K562 (cell line): ENCODE results near the gene WDR76. TPM values are rescaled to one million over a fixed set of nuclear protein-coding genes. Genes with fewer than 3 reads are reported as not detected.

ENCODE experiments used
- ATAC-seq: fragments of 200-7000 bp; cut with Tn5 transposase; 3 replicates; pipeline ENCODE4 v1.9.1; 2020; ENCODE audit warnings: moderate library complexity
- BruUV-seq: library from RNA; stranded (reverse); fragments of 400-500 nt; replicated peaks from 2 replicates; lab custom pipeline; 2021; lab: Mats Ljungman, UMichigan
- CTCF ChIA-PET: fragments of 300-600 bp; formaldehyde crosslinking; extraction: SDS; loops from one replicate; lab custom pipeline; 2021; ENCODE audit warnings: low intra/inter-chr PET ratio; lab: Yijun Ruan, JAX
- POLR2A ChIA-PET: fragments of 300-600, 350-650 bp; sonication (Branson Sonifier 250); formaldehyde crosslinking; extraction: SDS; loops from one replicate; lab custom pipeline; 2021; ENCODE audit warnings: antibody characterized with exemption, inconsistent platforms; lab: Yijun Ruan, JAX
- DNase-seq, 4 experiments: peaks; one replicate each; pipeline versions ENCODE4 v3.0.0 to v3.0.0-alpha.2; 2011 to 2018; ENCODE audit warnings: low spot score in 3 of 4, mixed read lengths in 3 of 4; ENCODE audit errors: extremely low read depth in 1 of 4
- FAIRE-seq: peaks from 2 replicates; lab custom pipeline; 2011; peaks lifted over from hg19 to GRCh38; lab: Jason Lieb, UNC
- H2AFZ ChIP-seq: 2 replicates; pipeline ENCODE4 v1.6.0; 2011; ENCODE audit warnings: low read depth, low read length, control low read depth, inconsistent platforms
- H3K27ac ChIP-seq: fragments of 200-600 bp; 3 replicates; pipeline ENCODE4 v1.8.0; 2011; ENCODE audit warnings: low read depth, mild to moderate bottlenecking, control low read depth, inconsistent platforms, low read length, moderate library complexity, mixed read lengths; ENCODE audit errors: extremely low read depth
- H3K27me3 ChIP-seq, 2 experiments: fragments of 300-600 bp in 1 of 2; 2 replicates in 1 of 2; 3 replicates in 1 of 2; pipeline versions ENCODE4 v1.6.0 to v1.8.0; 2011; ENCODE audit warnings: inconsistent platforms in 2 of 2, low read length in 2 of 2, mild to moderate bottlenecking in 1 of 2, mixed read lengths in 1 of 2, moderate library complexity in 1 of 2; ENCODE audit not compliant: control insufficient read depth in 2 of 2, insufficient read depth in 2 of 2
- H3K36me3 ChIP-seq: fragments of 300-600 bp; 3 replicates; pipeline ENCODE4 v1.8.0; 2011; ENCODE audit warnings: mild to moderate bottlenecking, low read length, inconsistent platforms; ENCODE audit not compliant: control insufficient read depth, insufficient read depth
- H3K4me1 ChIP-seq, 2 experiments: fragments of 200-600 bp in 1 of 2; replicated peaks in 1 of 2; 2 replicates in 1 of 2; 3 replicates in 1 of 2; pipeline versions ENCODE4 v1.5.1 to v1.8.0; 2011; ENCODE audit warnings: inconsistent platforms in 2 of 2, low read length in 2 of 2, mild to moderate bottlenecking in 1 of 2, mixed read lengths in 1 of 2, moderate library complexity in 1 of 2; ENCODE audit not compliant: control insufficient read depth in 2 of 2, insufficient read depth in 2 of 2
- H3K4me2 ChIP-seq: 2 replicates; pipeline ENCODE4 v1.6.1; 2011; ENCODE audit warnings: low read length, control low read depth, inconsistent platforms, mixed read lengths; ENCODE audit not compliant: insufficient read depth
- H3K4me3 ChIP-seq: fragments of 200-600 bp; sonication (generic), shearing (Covaris generic); 2 replicates; pipeline ENCODE4 v1.5.1; 2016; ENCODE audit warnings: control low read depth, inconsistent platforms
- H3K79me2 ChIP-seq: fragments of 200-600 bp; 3 replicates; pipeline ENCODE4 v1.8.0; 2011; ENCODE audit warnings: low read length, inconsistent platforms; ENCODE audit not compliant: control insufficient read depth, insufficient read depth
- H3K9ac ChIP-seq, 2 experiments: 2 replicates each; pipeline versions ENCODE4 v1.6.0 to v1.6.1; 2011; ENCODE audit warnings: low read depth in 2 of 2, low read length in 2 of 2, control low read depth in 1 of 2, inconsistent platforms in 1 of 2, mild to moderate bottlenecking in 1 of 2, mixed read lengths in 1 of 2; ENCODE audit not compliant: insufficient read depth in 1 of 2
- H3K9me1 ChIP-seq: one replicate; pipeline ENCODE4 v1.6.0; 2011; ENCODE audit warnings: inconsistent platforms, mild to moderate bottlenecking, low read length, moderate library complexity; ENCODE audit not compliant: control insufficient read depth, insufficient read depth
- H3K9me3 ChIP-seq: replicated peaks from 2 replicates; pipeline ENCODE4 v1.5.1; 2011; ENCODE audit warnings: low read depth, low read length, inconsistent platforms; ENCODE audit not compliant: control insufficient read depth, insufficient read depth
- H4K20me1 ChIP-seq: replicated peaks from 2 replicates; pipeline ENCODE4 v1.6.1; 2011; ENCODE audit warnings: low read length, inconsistent platforms, mixed read lengths; ENCODE audit not compliant: control insufficient read depth, insufficient read depth
- CEBPG ChIP-seq, 3 experiments: fragments of 200-800 bp in 1 of 3; sonication (Bioruptor generic) in 1 of 3; sonication (generic) in 1 of 3; formaldehyde crosslinking in 1 of 3; IDR thresholded peaks in 2 of 3; conservative IDR thresholded peaks in 1 of 3; 2 replicates each; pipeline versions ENCODE4 v1.6.1 to v1.8.0; 2016 to 2022; ENCODE audit warnings: missing compliant biosample characterization in 2 of 3, missing genetic modification characterization in 2 of 3, mild to moderate bottlenecking in 1 of 3, missing genetic modification reagents in 1 of 3
- DMBX1 ChIP-seq: fragments of 250-450 bp; sonication (Bioruptor Pico); IDR thresholded peaks from 2 replicates; pipeline ENCODE4 v1.8.0; 2022; ENCODE audit warnings: inconsistent platforms, mild to moderate bottlenecking, moderate library complexity, borderline replicate concordance
- MCM7 ChIP-seq, 2 experiments: fragments of 450-650 bp; IDR thresholded peaks; 2 replicates each; pipeline ENCODE4 v1.6.1; 2016 to 2018
- MED1 ChIP-seq: sonication (generic); formaldehyde crosslinking; IDR thresholded peaks from 2 replicates; pipeline ENCODE4 v1.8.1; 2023; ENCODE audit warnings: missing genetic modification reagents, borderline replicate concordance
- NR0B1 ChIP-seq: fragments of 450-650 bp; IDR thresholded peaks from one replicate; pipeline ENCODE4 v1.6.1; 2018; ENCODE audit warnings: mild to moderate bottlenecking, moderate library complexity; ENCODE audit not compliant: partially characterized antibody
- ZNF668 ChIP-seq: fragments of 250-450 bp; sonication (Bioruptor Pico); IDR thresholded peaks from 2 replicates; pipeline ENCODE4 v1.8.0; 2022; ENCODE audit warnings: mild to moderate bottlenecking, inconsistent platforms
- WGBS: fragments of 100-300 bp; shearing (Covaris generic); methylation state at CpG from one replicate; pipeline ENCODE4 v1.1.6; 2016; ENCODE audit warnings: low coverage, mixed read lengths; ENCODE audit not compliant: insufficient coverage; ENCODE audit errors: missing lambda C conversion rate; 5-methylcytosine and 5-hydroxymethylcytosine counted together
- in situ Hi-C: fragments of 300-500 bp; cut with MboI; formaldehyde crosslinking; loops from 4 replicates; pipeline ENCODE4 v1.15.0; 2018; ENCODE audit warnings: inconsistent platforms, mixed read lengths
- intact Hi-C: fragments of 100-400 bp; cut with micrococcal nuclease; formaldehyde crosslinking; loops from 2 replicates; pipeline ENCODE4 v1.14.2; 2022
- polyA plus RNA-seq, 8 experiments: library from polyadenylated mRNA; depleted of rRNA in 4 of 8; stranded (reverse) in 5 of 8; unstranded in 3 of 8; fragments of >200 nt; fragmentation: Nextera tagmentation in 2 of 8; fragmentation: Illumina TruSeq in 1 of 8; extraction: Ambion mirVana in 2 of 8; extraction: Trizol in 1 of 8; gene quantifications; 2 replicates each; pipeline versions ENCODE4 v1.2.1 to v1.2.3, GENCODE V29; 2011 to 2014; ENCODE audit warnings: inconsistent platforms in 1 of 8, missing spikeins in 1 of 8
- total RNA-seq, 7 experiments: library from RNA; depleted of rRNA in 6 of 7; stranded (reverse); fragments of >200 nt in 6 of 7; fragmentation: Illumina TruSeq in 2 of 7; extraction: Trizol in 2 of 7; gene quantifications; 2 replicates each; pipeline versions ENCODE4 v1.2.1 to v1.2.3, GENCODE V29; 2011 to 2021; ENCODE audit warnings: low replicate concordance in 1 of 7
- TF ChIP-seq, protein P1 (sequence below): fragments of 450-650 bp; IDR thresholded peaks from 2 replicates; pipeline ENCODE4 v1.6.1; 2016; ENCODE audit warnings: borderline replicate concordance

WDR76 gene
- total and polyA plus RNA-seq, 9 of the 15 experiments (the other 6 are each of a cell fraction or from before 2014, with no cell fraction given): 9.8 to 69.5 (median 44.4) TPM

DNA sequence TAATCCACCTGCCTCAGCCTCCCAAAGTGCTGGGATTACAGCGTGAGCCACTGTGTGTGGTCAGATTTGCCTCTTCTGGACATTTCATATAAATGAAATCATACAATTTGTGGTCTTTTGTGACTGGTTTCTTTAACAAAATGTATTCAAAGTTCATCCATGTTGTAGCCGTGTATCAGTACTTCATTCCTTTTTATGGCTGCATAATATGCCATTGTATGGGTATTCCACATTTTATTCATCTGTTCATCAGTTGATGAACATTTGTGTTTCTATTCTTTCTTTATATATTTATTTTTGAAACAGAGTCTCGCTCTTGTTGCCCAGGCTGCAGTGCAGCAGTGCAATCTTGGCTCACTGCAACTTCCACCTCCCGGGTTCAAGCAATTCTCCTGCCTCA lies 25.8 kb downstream of the WDR76 start (continued):
- no peak for TF ChIP-seq NR0B1
- no peak for TF ChIP-seq ZNF668 (CRISPR knock-in tag)

DNA sequence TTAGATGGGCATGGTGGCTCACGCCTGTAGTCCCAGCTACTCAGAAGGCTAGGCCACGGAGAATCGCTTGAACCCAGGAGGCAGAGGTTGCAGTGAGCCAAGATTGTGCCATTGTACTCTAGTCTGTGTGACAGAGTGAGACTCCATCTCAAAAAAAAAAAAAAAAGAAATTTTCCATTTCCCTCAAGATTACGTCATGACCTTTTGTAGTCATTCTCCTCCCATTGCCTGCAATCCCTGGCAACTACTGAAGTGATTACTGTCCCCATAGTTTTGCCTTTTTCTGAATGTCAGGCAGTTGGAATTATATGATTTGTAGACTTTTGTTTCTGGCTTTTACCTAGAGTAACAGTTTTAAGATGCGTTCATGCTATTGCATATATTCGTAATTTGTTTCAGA lies 28.0 kb downstream of the WDR76 start:
- no peaks in the 10 kb centered on the region for H4K20me1 ChIP-seq
- no peaks in the 10 kb centered on the region for H3K4me1 ChIP-seq
- 92% methylated on average over 6 of the region's 6 CpGs for WGBS
- BruUV-seq: no TSS peak
- H3K4me3 ChIP-seq: no peak overlapping the region
- POLR2A ChIA-PET: no interaction called here
- ATAC-seq (no peak), FAIRE-seq (no peak), DNase-seq (no peak)
- no peak overlapping the region for H3K27ac ChIP-seq
- no peaks in the 10 kb centered on the region for H3K9me1 ChIP-seq
- intact Hi-C loops: no loop called here
- no peaks in the 10 kb centered on the region for H3K27me3 ChIP-seq
- H3K79me2 ChIP-seq: no peaks in the 10 kb centered on the region; the same call in 2 of the 3 replicates
- CTCF ChIA-PET: no interaction called here
- no peaks in the 10 kb centered on the region for H3K9me3 ChIP-seq
- peaks cover 92% of the 10 kb centered on the region for H3K36me3 ChIP-seq
- in situ Hi-C loops: no loop called here
- TF ChIP-seq DMBX1 (no peak), MCM7 (IDR thresholded peaks at IDR 0.05) (no peak), MED1 (CRISPR knock-in tag) (no peak), CEBPG (CRISPR knock-in tag; IDR thresholded peaks at IDR 0.05) (no peak), CEBPG (tag; conservative IDR thresholded peaks at IDR 0.05 in 1 of 2, IDR thresholded peaks at IDR 0.05 in 1 of 2) (peak in 1 of 2 experiments; percentile 53; a peak in 2 of 4 replicates)
- TF ChIP-seq, protein P1, sequence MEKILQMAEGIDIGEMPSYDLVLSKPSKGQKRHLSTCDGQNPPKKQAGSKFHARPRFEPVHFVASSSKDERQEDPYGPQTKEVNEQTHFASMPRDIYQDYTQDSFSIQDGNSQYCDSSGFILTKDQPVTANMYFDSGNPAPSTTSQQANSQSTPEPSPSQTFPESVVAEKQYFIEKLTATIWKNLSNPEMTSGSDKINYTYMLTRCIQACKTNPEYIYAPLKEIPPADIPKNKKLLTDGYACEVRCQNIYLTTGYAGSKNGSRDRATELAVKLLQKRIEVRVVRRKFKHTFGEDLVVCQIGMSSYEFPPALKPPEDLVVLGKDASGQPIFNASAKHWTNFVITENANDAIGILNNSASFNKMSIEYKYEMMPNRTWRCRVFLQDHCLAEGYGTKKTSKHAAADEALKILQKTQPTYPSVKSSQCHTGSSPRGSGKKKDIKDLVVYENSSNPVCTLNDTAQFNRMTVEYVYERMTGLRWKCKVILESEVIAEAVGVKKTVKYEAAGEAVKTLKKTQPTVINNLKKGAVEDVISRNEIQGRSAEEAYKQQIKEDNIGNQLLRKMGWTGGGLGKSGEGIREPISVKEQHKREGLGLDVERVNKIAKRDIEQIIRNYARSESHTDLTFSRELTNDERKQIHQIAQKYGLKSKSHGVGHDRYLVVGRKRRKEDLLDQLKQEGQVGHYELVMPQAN: no peak
- no peak overlapping the region for H3K4me2 ChIP-seq
- H3K9ac ChIP-seq: no peak overlapping the region
- no peak overlapping the region for H2AFZ ChIP-seq
